Stromal cell of bone marrow (primary cell): Measurements from ENCODE around the gene PNKD.
"Not testable (repeated sequence)": the region's sequence is repeated elsewhere in the genome, so short reads cannot be mapped to it uniquely, and the experiment has no call there.

Experiments
- DNase-seq: peaks from one replicate; pipeline ENCODE4 v3.0.0-alpha.2; 2012; ENCODE audit warnings: low read depth

Gene PNKD

GRCh38 chr2:218273214-218273907 is 3.0 kb downstream of the PNKD start:
- DNase-seq: not testable (repeated sequence)

DNA sequence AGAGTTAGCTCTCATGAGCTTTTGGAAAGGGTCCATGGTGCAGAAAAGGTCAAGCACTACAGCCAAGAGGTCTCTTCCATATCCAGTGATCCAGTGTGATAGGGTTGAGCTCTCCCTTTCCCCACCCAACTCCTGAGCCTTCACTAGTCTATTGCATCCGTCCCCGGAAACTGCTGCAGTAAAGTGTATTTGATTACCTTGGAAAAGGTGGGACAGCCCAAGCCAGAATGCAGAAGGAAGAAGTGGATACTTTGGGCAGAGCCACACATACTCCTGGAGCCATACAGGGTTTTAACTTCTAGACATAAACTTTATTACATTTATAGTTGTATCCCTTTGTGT is 3.6 kb downstream of the PNKD start:
- DNase-seq: no peak

GRCh38 chr2:218274586-218274985 is 4.3 kb downstream of the PNKD start:
- no peak for DNase-seq

DNA sequence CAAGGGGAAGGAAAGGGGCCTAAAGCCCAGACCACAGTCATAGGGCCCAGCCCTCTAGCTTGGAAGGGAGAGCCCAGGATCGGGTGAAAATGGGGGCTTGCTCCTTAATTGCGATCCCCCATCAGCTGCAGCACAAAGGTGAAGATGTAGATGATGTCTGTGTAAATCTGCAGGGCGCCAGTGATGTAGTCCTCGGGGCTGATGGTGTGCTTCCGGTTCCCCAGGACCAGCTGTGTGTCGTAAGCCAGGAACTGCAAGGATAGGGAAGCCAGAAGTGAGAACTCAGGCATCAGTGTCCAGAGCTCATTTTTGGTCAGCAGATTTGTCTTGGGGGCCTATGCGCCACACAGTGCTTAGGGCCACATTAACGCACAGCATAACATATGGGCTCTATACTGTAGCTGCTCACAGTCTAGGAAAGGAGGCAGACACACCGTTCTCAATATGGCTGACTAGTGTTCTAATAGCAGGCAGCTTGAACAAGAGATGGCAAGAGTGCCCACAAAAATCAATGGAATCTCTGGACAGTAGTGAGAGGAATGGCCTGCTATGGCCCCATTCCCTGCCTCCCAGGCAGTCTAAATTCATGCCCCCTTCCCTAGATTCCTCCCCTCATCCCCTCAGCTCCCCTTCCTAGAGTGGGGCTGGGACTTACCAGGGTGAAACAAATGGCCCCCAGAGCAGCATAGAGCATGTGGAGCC is 5.2 kb downstream of the PNKD start:
- no peak for DNase-seq

DNA sequence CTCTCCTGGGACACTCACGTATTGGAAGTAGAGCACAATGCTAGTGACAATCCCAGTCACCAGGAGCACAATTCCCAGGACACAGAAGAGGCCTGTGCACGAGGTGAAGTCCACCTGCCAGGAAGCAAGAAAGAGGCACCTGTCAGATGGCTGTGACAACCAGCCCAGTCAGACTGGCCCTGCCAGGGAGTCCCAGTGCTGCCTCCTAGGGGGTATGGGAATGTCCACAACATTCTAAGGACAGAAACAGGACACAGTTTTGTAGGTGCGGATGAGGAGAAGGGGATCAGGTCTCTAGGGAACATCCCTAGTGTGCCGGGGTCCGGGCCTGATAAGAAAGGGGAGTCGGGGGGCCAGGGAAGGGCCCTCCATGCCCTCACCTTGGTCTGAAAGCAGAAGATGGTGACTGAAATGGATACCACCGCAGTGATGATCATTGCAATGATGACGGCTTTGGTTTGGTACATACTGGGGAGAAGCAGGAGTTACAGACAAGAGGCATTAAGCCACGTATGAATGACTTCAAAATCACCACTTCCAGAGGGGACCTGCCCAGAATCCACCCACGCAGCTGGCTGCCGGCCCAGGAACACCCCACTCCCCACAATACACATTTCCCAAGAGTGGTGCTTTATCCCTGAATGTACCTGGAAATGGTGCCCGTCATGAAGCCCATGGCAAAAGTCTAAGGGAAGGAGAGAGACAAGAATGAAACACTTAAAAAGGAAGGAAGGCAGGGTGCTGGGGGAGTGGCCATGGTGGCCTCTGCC is 6.9 kb downstream of the PNKD start:
- DNase-seq: no peak

DNA sequence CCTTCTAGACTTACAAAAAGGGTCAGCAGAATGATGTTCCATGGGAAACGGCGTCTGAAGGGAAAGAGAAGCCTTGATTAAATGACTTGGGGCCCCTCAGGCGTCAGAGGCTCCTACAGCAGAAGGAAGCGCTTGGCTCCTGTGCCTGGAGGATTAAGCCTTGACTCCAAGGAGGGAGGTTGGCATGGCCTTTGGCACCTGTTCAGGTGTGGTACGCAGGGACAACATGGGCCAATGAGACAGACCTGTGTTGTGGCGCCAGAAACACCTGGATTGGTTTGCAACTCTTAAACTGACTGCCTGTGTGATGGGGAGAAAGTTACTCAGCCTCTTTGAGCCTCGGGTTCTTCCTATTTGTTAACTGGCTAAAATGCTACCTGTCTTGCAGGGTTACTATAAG is 7.6 kb downstream of the PNKD start:
- DNase-seq: no peak

- no peak for DNase-seq
These were observed 8.4 kb downstream of the PNKD start for GRCh38 chr2:218278531-218279360.

- DNase-seq: no peak
These were observed 10.0 kb downstream of the PNKD start for GRCh38 chr2:218280260-218280870.

GRCh38 chr2:218281449-218281848 is 11.1 kb downstream of the PNKD start:
- no peak for DNase-seq

DNA sequence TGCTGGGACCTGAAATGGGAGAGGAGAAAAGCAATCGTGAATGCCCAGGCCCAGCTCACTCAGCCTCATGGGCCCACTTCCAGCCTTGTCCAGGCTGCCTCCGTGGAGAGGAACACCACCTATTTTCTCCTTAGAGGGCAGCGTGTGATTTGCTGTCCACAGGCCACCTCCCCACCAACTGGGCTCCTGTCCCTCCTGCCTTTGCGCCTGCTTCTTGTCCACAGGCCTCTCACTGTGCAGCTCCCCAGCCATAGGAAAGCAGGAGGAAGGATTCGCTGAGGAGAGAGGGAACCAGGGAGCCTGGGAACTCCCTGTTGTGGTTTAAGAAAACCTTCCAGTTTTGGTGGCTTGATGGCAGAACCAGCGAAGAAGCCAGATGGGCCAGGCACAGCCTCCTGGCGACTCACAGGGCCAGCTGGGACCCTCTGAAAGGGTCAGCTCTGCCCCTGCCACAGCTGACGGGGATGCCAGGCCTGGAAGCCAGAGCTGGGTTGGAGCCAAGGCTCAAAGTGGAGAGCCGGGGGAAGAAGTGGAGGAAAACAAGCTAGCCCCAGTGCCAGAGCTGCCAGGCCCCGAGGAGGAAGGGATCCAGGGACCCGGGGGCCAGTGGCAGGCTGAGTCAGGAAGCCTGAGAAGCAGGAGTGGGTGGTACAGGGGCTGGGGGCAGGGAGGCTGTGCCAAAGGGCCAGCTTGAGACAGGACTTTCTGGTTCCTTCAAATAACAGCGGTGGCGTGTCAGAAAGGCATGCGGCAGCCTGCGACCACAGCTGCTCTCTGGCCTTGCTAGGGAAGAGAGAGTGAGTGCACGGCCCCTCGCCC is 12.1 kb downstream of the PNKD start:
- DNase-seq: no peak

DNA sequence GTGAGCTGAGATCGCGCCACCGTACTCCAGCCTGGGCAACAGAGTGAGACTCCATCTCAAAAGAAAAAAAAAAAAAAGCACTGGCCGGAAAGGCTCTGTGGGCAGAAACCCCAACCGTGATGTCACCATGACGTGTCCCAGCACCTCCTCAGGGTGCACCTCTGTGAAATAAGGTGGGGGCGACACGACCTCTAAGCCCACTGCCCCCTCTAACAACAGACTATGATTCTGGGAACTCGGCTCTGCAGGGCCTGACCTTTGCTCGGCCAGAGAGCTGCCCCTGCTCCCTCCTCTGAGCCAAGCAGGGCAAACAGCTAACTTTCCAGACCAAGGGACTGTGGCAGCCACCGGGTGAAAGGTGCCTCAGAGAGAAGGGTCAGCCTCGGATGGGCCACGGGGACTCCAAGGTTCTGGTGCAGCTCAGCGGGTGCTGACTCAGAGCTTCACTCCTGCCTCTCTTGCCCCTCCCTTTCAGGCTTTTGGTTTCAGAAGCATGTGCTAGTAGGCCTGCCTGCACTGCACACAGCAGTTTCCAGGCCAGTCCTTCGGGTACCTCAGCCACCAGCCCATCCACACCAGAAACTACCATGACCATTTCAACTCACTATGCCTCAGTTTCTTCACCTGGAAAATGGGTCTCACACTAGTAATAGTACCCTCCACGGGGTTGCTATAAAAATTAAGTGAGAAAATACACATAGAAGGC is 13.9 kb downstream of the PNKD start:
- peak; percentile 76 for DNase-seq

GRCh38 chr2:218285604-218286003 is 15.3 kb downstream of the PNKD start:
- DNase-seq: peak; percentile 66

GRCh38 chr2:218286570-218287459 is 16.5 kb downstream of the PNKD start:
- peak; percentile 97 for DNase-seq

GRCh38 chr2:218289639-218290315 is 19.5 kb downstream of the PNKD start:
- DNase-seq: peak; percentile 61

GRCh38 chr2:218290316-218291261 is 20.3 kb downstream of the PNKD start:
- no peak for DNase-seq

- no peak for DNase-seq
These were observed 21.2 kb downstream of the PNKD start for GRCh38 chr2:218291318-218292047.
